Mucosa of stomach (tissue), 1 donor: ENCODE results near the gene XAB2.

Experiments
- H3K27me3 ChIP-seq: one replicate; pipeline ENCODE4 v1.7.0; 2013; ENCODE audit warnings: mild to moderate bottlenecking, low read length; ENCODE audit not compliant: control insufficient read depth, insufficient read depth
- H3K36me3 ChIP-seq: one replicate; pipeline ENCODE4 v1.7.0; 2013; ENCODE audit warnings: low read length; ENCODE audit not compliant: control insufficient read depth, insufficient read depth
- H3K4me1 ChIP-seq: one replicate; pipeline ENCODE4 v1.7.0; 2013; ENCODE audit warnings: mild to moderate bottlenecking, low read length; ENCODE audit not compliant: control insufficient read depth, insufficient read depth
- H3K4me3 ChIP-seq: one replicate; pipeline ENCODE4 v1.7.0; 2013; ENCODE audit warnings: low read length
- H3K9ac ChIP-seq: one replicate; pipeline ENCODE4 v1.7.0; 2013; ENCODE audit warnings: mild to moderate bottlenecking, low read length, moderate library complexity
- H3K9me3 ChIP-seq: one replicate; pipeline ENCODE4 v1.7.0; 2013; ENCODE audit warnings: mild to moderate bottlenecking, low read length, moderate library complexity; ENCODE audit not compliant: control insufficient read depth
- donor health status: Pancreatic carcinoma.

Gene XAB2

GRCh38 chr19:7623725-7624603, 5.4 kb downstream of the XAB2 start:
- no peak overlapping the region for H3K9ac ChIP-seq
- no peaks in the 10 kb centered on the region for H3K27me3 ChIP-seq
- no peak overlapping the region for H3K4me3 ChIP-seq
- H3K4me1 ChIP-seq = peaks cover 23% of the 10 kb centered on the region
- H3K9me3 ChIP-seq = no peaks in the 10 kb centered on the region
- H3K36me3 ChIP-seq = peaks cover 11% of the 10 kb centered on the region

- Histone ChIP-seq H3K36me3 (peaks cover 11% of the 10 kb centered on the region), H3K4me1 (peaks cover 24% of the 10 kb centered on the region), H3K9ac (no peak overlapping the region), H3K27me3 (no peaks in the 10 kb centered on the region), H3K9me3 (no peaks in the 10 kb centered on the region), H3K4me3 (no peak overlapping the region)
These were observed 6.2 kb downstream of the XAB2 start for GRCh38 chr19:7622933-7623685.

GRCh38 chr19:7620442-7621412, 8.6 kb downstream of the XAB2 start:
- H3K9me3 ChIP-seq = no peaks in the 10 kb centered on the region
- peaks cover 33% of the 10 kb centered on the region for H3K4me1 ChIP-seq
- H3K36me3 ChIP-seq = peaks cover 11% of the 10 kb centered on the region
- no peak overlapping the region for H3K9ac ChIP-seq
- H3K27me3 ChIP-seq = no peaks in the 10 kb centered on the region
- no peak overlapping the region for H3K4me3 ChIP-seq

GRCh38 chr19:7619671-7620441, 9.5 kb downstream of the XAB2 start:
- H3K4me3 ChIP-seq = no peak overlapping the region

GRCh38 chr19:7618771-7619510, 10.4 kb downstream of the XAB2 start:
- H3K4me3 ChIP-seq = peak overlapping the region; percentile 15
- peaks cover 11% of the 10 kb centered on the region for H3K36me3 ChIP-seq
- H3K27me3 ChIP-seq = no peaks in the 10 kb centered on the region

More at GRCh38 chr19:7619671-7620441, 9.5 kb downstream of the XAB2 start:
- Histone ChIP-seq H3K36me3 (peaks cover 11% of the 10 kb centered on the region), H3K27me3 (no peaks in the 10 kb centered on the region), H3K4me1 (peaks cover 33% of the 10 kb centered on the region), H3K9ac (no peak overlapping the region), H3K9me3 (no peaks in the 10 kb centered on the region)

GRCh38 chr19:7618348-7618747, 11.0 kb downstream of the XAB2 start:
- Histone ChIP-seq H3K4me1 (peaks cover 33% of the 10 kb centered on the region), H3K36me3 (peaks cover 11% of the 10 kb centered on the region), H3K9ac (peak overlapping the region; percentile 11), H3K27me3 (no peaks in the 10 kb centered on the region), H3K4me3 (no peak overlapping the region), H3K9me3 (no peaks in the 10 kb centered on the region)

More at GRCh38 chr19:7618771-7619510, 10.4 kb downstream of the XAB2 start:
- Histone ChIP-seq H3K4me1 (peaks cover 33% of the 10 kb centered on the region), H3K9me3 (no peaks in the 10 kb centered on the region), H3K9ac (peak overlapping the region; percentile 11)

- Histone ChIP-seq H3K9me3 (no peaks in the 10 kb centered on the region), H3K9ac (peak overlapping the region; percentile 11), H3K4me3 (no peak overlapping the region), H3K36me3 (peaks cover 6% of the 10 kb centered on the region), H3K4me1 (peaks cover 33% of the 10 kb centered on the region), H3K27me3 (no peaks in the 10 kb centered on the region)
These were observed 11.6 kb downstream of the XAB2 start for GRCh38 chr19:7617735-7618134.

GRCh38 chr19:7617172-7617571, 12.2 kb downstream of the XAB2 start:
- Histone ChIP-seq H3K4me3 (no peak overlapping the region), H3K27me3 (no peaks in the 10 kb centered on the region), H3K9ac (no peak overlapping the region), H3K36me3 (peaks cover 3% of the 10 kb centered on the region), H3K9me3 (no peaks in the 10 kb centered on the region), H3K4me1 (peaks cover 33% of the 10 kb centered on the region)

- H3K9ac ChIP-seq = no peak overlapping the region
- H3K4me3 ChIP-seq = no peak overlapping the region
- H3K9me3 ChIP-seq = no peaks in the 10 kb centered on the region
- H3K27me3 ChIP-seq = no peaks in the 10 kb centered on the region
- no peaks in the 10 kb centered on the region for H3K36me3 ChIP-seq
- H3K4me1 ChIP-seq = peaks cover 31% of the 10 kb centered on the region
These were observed 14.2 kb downstream of the XAB2 start for GRCh38 chr19:7614859-7615741.
